Activated T-cell treated with anti-CD3 and anti-CD28 coated beads for 4 hours (primary cell): ENCODE measurements around the gene CGB2.
A peak's percentile ranks its signal among the peaks of the same experiment; 100 is the strongest.

Source experiments
- DNase-seq: peaks from one replicate; pipeline ENCODE4 v3.0.0-alpha.2; 2020

The CGB2 gene

DNA sequence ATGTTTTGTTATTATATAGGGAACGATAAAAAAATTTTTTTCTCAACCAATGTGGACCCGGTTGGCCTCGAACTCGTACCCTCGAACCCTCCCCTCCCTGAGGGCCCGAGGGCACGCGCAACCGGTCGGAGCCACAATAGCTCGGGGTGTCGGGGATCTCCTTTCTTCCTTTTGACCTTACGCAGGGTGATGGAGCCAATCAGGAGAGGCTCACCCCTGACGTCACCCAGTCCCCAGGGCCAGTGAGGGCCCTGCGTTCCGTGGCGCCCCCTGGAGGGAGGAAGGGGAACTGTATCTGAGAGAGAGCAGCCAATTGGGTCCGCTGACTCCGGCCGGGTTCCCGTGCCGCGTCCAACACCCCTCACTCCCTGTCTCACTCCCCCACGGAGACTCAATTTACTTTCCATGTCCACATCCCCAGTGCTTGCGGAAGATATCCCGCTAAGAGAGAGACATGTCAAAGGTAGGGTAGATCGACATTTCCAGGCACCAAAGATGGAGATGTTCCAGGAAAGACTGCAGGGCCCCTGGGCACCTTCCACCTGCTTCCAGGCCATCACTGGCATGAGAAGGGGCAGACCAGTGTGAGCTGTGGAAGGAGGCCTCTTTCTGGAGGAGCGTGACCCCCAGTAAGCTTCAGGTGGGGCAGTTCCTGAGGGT, at the start of gene CGB2:
CGB2 (plus strand) TSS at position 249 of the 660 bp plus-strand sequence; CDS start at position 455, 206 bp downstream.
- peak; percentile 23 for DNase-seq

DNA sequence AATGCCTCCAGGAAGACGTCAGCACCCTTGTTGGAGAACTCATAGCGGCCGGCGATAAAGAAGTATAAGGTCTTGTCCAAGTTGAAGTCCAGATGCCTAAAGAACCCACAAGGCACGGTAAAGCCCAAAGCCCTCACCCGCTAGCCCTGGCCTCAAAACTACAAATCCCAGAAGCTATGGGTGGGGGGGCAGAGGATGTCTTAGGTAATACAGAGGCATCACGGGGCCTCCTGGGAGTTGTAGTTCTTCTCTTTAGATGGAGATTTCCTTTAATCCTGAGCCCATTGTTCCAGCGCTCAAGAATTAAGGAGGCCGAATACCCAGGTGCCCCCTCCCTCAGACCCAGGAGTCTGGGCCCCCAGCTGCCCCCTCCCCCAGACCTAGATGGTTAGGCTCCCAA, 49.4 kb upstream of the CGB2 start:
- no peak for DNase-seq

DNA sequence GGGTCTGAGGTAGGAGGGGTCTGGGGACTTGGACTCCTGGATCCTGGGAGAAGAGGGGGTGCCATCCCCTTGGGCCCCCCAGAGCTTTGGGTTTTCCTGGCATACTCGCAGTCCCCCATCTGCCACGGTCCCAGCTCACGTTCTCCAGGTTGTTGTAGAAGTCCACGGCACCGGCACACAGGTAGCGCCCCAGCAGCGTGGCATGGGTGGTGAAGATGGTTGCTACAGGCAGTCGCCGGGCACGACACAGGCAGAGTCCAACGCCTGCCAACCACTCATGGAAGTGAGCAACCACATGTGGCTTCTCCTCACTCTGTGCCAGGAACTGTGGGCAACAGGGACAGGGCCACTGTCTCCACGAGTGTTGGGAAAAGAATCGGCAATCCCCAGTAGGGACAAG, 46.0 kb upstream of the CGB2 start:
- DNase-seq: no peak

DNA sequence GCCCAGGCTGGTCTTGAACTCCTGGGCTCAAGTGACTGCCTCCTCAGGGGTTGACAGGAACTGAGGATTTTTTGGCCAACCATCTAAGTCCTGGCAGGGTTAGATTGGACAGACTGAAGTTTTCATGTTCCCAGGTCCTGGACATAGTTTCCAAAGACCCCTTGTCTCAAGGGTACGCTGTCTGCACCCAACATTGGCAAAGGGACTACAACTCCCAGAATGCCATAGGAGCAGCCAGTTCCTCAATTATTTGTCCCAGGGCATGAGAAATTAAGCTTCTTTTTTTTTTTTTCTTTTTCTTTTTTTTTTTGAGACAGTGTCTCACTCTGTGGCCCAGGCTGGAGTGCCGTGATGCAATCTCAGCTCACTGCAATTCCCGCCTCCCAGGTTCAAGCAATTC, 45.5 kb upstream of the CGB2 start:
- no peak for DNase-seq

DNA sequence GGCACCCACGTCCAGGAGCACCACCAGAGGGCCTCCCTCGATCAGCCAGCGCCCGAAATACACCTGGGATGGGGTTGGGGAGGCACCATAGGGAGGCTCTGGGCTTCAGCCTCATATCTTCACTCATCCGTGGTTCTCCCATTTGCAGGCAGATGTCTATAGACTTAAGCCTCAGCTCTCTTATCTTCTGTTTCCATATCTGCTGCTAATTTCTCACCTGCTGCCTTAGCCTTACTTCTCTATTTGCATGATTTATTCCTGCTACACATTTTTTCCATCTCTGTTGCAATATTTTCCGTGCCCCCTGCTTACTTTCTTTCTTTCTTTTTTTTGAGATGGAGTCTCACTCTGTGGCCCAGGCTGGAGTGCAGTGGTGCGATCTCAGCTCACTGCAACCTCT, 44.4 kb upstream of the CGB2 start:
- no peak for DNase-seq

DNA sequence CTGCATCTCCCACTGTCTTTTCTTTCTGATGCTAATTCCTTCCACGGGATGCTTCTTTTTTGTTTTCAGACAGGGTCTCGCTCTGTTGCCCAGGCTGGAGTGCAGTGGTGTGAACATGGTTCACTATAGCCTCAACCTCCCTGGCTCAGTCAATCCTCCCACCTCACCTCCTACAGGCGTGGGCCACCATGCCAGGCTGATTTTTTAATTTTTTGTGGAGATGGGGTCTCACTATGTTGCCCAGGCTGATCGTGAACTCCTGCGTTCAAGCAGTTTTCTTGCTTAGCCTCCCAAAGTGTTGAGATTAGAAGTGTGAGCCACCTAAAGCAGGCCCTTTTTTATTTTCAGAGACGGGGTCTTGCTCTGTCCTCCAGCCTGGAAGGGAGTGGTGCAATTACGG, 43.4 kb upstream of the CGB2 start:
- DNase-seq: no peak

DNA sequence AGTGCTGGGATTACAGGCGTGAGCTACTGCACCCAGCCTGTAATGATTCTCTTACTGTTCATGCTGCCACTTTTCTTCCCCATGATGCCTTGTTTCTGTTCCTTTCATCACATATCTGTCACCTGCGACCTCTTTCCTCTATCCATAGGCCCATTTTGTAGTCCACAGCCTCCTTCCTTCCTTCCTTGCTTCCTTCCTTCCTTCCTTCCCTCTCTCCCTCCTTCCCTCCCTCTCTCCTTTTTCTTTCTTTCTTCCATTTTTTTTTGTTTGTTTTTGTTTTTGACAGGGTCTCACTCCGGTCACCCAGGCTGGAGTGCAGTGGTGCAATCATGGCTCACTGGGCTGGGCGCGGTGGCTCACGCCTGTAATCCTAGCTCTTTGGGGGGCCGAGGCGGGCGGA, 42.8 kb upstream of the CGB2 start:
- no peak for DNase-seq

DNA sequence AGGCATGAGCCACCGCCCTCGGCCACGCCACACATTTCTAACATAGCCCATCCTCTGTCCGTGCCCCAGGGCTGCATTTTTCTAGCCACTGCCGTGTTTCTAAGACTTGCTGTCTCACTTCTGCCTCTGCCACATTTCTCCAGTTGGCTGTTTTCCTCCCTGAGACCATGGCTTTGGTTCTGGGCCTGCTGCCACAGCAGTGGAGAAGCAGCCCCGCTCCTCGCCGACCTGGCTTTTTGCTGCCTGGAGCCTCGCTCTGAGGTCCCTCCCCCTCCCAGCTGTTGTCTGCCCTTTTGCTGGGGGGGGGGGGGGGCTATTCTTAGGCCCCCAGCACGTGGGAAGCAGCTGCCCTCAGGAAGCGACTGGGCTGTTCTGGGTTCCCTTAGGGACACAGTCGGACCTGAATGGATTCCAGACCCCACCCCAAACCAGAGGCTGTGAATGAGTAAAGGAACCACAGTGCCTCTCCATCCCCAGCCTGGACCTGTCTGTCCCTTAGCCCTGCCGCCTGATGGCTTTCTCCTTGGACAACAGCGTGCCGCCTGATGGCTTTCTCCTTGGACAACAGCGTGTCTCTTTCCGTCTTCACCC, 41.9 kb upstream of the CGB2 start:
- DNase-seq: no peak

DNA sequence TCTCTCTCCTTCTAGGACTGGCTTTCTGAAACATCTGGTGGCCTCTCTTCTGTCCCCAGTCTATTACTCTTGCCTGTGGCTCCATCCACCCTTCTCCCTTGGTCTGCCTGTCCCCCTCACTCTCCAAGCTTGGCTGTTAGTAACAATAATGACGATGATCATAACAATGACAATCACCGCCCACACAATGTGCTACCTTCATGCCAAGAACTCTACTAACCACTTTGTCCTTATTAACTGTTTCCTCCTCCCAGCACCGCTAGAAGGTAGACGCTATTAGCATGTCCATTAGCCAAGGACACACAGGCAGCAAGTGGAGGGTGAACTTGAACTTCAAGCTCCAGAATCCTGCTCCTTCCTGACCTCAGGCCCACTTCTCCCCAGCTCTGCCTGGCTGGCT, 41.3 kb upstream of the CGB2 start:
- DNase-seq: no peak

DNA sequence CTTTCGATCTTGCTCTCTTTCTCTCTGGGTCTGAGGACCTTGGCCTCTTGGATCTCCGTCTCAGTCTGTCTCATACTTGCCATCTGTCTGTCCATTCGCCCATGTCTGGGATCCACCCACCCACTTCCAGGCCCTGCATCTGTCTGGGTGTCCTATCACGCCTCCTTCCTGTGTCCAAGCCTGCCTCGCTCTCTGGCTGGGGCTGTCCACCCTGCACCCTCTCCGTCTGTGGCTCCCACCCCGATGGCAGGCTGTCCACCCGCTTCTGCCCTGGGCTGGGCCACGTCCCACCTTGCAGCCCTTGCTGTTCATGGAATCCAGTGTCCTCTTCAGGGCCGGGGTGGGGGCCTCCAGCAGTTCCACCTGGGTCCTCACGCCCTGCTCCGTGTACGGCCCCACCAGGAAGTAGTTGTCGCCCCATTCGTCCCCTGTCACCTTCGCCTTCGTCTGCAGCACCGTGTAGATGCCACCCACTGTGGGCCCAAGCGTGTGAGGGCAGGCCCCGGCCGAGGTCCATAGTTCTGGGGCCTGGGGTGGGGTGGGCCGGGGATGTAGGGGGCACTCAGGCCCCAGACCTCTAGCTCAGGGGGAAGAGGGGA, 40.6 kb upstream of the CGB2 start:
- DNase-seq: no peak

DNA sequence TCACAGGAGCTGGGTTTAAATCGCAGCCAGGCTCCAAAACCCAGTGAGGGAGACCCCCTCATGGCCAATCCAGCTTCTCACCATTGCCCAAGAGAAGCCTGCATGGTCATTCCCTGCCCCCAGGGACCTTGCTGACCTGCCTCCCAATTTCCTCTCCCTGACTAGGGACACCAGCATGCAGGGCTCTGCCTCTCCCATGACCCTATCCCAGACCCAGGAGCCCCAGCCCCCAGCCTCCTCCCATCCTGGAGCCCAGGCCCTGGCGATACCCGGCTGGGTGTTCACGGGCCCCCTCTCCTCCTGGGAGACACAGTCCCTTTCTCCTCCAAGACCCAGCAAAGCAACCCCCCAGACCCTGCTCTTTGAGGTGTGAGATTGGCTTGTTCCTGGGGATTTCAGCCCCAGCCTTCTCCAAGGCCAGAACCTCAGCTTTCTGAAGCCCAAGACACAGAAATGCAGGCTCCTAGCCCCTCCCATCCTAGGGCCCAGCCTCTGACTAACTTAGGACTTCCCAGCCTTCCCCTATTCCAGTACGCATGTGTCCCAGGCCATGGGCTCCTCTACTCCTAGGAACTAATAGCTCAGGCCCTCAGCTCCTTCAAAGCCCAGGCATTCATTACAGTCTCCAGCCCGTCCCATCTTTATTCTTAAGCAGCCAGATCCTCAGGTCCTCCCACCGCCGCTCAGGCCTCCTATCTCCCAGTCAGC, 39.7 kb upstream of the CGB2 start:
- no peak for DNase-seq

DNA sequence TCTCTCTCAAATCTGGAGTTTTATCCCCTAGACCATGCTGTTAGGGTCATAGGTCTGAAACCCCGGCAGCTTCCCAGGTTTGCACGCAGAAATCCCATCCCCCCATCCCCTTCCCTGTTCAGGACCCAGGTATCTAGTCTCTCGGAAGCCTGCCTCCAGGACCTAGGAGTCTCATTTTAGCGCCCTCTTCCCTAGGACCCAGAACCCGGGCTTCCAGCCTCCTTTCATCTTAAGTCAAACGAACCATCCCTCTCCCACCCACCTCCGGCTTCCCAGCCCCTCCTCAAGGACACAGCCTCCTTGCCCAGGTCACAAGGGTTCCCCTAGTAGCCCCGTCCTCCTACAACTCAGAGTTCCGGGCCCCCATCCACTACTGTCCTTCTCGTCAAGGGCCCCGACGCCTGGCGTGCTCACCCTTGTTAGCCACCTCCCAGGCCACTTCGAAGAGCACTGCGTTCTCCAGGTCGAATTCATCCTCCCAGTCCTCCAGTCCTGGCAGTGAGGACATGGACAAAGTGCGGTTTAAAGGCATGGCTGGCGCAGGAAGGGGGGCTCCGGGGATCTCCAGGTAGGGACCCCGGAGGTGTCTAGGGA, 39.0 kb upstream of the CGB2 start:
- no peak for DNase-seq

DNA sequence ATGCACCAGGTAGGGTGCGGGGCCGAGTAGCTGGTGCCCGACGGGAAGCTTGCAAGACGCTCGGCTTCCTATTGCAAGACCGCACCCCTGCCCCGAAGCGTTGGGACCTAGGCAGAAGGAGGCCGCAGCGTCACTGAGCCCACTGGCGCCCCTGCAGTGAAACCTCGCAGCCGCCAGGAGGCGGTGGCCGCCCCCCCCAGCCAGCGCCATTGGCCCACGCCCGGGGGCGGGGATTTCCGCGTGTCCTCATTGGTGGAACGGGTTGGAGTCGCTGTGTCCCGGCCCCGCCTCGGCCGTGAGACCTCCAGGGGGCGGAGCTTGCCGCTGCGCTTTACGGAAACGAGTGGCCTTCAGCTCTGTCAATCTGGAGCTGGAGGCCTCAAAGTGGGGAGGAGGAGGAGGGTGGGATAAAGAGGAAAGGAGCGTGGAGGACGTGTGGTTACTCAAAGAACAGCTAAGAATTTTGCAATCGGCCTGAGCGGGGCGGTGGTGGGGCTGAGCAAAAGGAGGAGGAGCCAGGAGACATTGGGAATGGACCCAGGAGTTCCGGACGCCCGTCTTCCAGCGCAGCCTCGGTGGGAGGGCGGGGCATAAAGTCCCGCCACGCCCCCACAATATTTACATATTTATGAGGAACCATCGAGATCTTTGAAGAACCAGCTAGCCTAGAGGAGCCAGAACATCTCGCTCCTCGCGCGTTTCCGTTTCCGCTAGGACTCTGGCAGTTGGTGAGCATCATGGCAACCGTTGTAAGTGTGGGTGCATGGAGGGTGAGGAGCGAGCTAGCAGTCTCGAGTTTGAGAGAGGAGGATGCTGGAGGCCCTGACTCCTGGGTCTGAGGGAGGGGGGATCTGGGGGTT, 38.3 kb upstream of the CGB2 start, which contains the start of the genes GYS1 and RUVBL2:
GYS1 (minus strand) TSS at position 135 of the 860 bp plus-strand sequence. CDS start 197 bp downstream, outside the sequence.
RUVBL2 (plus strand) TSS at position 713 of the 860 bp plus-strand sequence; CDS start at position 738, 25 bp downstream.
- peak; percentile 98 for DNase-seq

DNA sequence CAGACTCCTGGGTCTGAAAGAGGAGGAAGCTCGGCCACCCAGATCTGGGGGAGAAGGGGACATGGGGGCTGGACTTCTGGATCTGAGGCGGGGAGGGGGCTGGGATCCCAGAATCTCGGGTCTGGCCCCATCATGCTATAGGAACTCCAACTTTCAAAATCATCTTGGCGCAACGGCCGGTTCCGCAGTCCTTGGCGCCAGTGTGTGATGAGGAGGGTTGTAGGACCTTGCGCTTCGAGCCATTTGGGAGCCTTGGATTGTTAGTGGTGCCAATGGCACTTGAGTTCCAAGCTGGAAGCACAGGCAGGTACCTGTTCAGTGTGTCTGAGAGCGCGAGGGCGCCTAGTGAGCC, 37.7 kb upstream of the CGB2 start:
- DNase-seq: no peak

DNA sequence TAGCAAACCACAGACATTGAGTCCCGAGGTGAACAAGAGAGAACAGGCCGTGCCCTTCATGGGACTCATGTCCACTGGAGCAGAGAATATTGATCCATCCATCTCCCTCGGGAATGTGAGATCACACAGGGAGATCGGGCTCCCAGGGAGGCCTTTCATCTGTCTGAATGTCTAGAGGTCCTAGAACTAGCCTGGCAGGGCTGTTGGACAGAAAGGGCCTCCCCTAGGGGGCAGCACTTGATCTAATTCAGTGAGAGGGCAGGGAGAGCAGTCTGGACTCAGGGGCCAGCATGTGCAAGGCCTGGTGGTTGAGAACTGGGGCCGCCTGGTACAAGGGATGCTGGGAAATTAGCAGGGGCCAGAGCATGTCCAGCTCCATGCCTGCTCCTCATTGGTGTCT, 33.7 kb upstream of the CGB2 start:
- peak; percentile 31 for DNase-seq

DNA sequence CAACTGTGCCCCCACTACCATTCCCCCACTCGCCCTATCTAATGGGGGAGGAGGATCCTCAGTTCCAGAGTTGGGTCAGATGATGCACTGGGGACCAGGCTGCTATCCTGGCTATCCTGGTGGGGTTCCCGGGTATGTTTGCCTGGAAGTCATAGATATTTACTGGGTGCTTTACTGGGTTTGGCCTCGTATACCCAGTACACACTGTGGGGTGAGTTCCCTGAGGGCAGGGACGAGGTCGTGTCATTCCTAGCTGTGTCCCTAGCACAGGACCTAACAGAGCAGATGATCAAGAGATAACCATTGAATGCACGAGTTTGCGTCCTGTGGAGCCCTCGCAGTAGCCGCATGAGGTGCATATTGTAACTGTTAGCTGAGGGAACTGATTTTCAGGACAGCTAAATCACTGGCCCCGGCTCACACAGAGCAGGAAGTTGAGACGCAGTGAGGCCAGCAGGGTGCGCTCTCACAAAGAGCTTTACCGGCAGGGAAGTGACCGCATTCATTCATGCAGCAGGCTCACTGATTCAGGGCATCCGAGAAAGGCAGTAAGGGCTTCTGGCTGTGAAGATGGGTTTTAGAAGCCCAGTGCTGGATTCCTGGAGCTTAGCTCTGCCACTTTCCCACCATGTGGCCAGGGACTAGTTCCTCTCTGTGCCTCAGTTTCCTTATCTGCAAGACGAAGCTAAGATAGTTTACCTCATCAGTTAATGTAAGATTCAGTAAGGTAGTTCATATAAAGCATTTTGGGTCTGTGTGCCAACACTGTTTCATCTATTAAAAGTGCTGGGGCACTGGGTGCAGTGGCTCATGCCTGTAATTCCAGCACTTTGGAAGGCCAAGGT, 32.0 kb upstream of the CGB2 start:
- DNase-seq: peak; percentile 53

DNA sequence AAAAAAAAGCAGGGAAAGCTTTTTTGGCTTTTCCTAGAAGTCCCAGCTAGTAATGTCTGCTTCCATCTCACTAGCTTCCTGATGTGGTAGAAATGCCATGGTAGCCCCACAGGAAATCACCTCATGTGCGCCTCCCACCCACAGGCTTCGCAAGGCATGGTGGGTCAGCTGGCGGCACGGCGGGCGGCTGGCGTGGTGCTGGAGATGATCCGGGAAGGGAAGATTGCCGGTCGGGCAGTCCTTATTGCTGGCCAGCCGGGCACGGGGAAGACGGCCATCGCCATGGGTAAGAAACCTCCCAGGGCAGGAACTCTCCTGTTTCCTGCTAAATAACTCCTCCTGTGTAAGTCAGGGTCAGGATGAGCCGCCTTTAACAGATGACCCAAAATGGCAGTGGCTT, 27.6 kb upstream of the CGB2 start:
- DNase-seq: no peak

DNA sequence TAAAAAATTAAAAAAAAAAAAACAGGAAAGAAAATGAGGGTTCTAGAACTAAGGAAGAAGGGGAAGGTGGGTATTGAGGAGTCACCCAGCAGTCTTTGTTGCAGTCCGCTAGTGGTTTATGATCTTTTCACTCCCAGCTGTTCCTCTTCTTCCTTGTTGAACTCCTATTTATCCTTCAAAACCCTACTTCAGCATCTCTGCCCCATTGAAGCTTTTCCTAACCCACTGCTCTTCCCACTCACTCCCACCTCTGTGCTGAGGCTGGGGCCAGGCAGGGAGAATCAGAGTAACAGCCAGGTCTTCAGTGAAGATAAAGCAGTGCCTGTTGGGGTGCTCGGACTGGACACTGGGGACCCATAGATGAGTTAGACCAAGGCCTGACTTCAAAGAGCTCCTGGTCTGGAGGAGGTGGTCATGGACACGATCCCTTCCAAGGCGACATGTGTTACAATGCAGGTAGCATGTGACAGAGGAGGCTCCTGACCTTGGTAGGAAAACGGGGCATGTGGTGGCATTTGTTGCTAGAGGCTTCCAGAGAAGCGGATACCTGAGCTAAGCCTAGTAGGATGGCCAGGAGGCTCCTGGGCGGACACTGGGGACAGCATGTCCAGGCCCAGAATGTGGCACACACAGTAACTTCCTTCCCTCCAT, 26.6 kb upstream of the CGB2 start:
- DNase-seq: no peak

DNA sequence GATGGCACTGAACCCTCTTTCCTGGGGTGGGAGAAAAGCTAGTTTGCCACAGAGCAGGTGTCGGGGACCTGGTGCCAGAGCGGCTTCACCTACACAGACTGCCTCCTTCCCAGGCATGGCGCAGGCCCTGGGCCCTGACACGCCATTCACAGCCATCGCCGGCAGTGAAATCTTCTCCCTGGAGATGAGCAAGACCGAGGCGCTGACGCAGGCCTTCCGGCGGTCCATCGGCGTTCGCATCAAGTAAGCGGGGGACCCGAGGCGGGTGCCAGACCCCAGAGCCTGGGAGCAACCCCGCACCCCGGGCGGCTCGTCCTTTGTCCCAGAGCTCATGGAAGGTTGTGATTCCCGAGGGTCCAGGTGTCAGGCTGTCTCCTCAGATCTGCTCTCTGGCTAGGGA, 24.8 kb upstream of the CGB2 start:
- DNase-seq: no peak

DNA sequence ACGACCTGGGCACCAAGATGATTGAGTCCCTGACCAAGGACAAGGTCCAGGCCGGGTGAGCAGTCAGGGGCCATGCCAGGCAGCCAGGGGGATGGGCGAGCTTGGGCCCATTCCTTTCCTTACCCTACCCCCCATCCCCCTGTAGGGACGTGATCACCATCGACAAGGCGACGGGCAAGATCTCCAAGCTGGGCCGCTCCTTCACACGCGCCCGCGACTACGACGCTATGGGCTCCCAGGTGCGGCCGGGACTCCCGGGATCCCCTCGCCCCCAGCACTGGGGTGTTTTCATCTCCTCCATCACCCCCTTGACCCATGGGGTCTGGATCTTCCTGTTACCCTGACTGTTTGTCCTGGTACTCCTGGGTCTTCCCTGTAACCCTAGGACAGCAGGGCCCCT, 21.9 kb upstream of the CGB2 start:
- DNase-seq: no peak

DNA sequence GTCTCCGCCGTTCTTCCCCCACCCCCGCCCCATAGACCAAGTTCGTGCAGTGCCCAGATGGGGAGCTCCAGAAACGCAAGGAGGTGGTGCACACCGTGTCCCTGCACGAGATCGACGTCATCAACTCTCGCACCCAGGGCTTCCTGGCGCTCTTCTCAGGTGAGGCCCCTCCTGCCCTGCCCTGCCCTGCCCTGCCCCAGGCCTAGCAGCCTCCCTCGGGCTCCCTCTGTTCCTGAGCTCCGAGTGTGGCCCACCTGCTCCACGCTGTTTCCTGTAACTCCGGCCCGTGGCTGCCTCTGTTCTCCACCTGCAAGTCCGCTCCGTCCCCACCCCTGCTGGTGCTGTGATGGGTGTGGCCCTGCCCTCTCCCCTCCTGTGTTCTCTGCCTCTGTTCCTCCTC, 21.2 kb upstream of the CGB2 start:
- no peak for DNase-seq
